GM12891 (cell line): ENCODE data around the gene TAS2R14.

ENCODE experiments used
- POLR2A ChIP-seq: IDR thresholded peaks from 2 replicates; pipeline ENCODE4 v1.6.1; 2011; ENCODE audit warnings: low read depth, low read length, control low read depth
- POLR2AphosphoS5 ChIP-seq: IDR thresholded peaks from 2 replicates; pipeline ENCODE4 v1.6.1; 2011; ENCODE audit warnings: low read depth, low read length, control low read depth
- SPI1 ChIP-seq: IDR thresholded peaks from 2 replicates; pipeline ENCODE4 v1.6.1; 2011; ENCODE audit warnings: low read depth, low read length, control low read depth
- TAF1 ChIP-seq: IDR thresholded peaks from 2 replicates; pipeline ENCODE4 v1.6.1; 2011; ENCODE audit warnings: low read depth, low read length, control low read depth

DNA sequence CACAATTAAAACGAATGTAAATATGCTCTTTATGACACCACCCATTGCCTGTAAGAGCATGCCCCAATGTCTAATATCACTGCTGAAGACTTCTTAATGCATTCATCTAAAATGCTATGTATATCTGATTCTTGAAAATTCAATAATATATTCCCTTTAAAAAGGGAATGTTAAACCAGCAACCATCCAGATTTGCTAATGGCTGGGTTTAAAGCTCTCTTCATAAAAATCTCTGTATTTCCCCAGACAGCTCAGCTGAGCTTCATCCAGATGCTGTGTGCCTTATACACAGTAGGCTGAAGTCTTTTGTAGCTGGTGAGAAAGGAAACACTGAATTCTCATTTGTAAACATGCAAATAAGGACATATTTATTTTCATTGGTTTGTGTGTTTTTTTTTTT, at the start of gene TAS2R14:
- TF ChIP-seq POLR2AphosphoS5, result no peak
- no peak for TF ChIP-seq SPI1
- no peak for TF ChIP-seq POLR2A
- TF ChIP-seq TAF1, result no peak
